Right atrium auricular region (tissue), 2 donors: ENCODE data around the gene GALNT7. TPM values are rescaled to one million over a fixed set of nuclear protein-coding genes. Genes with fewer than 3 reads are reported as not detected.
A peak's percentile ranks its signal among the peaks of the same experiment; 100 is the strongest.

Experiments
- DNase-seq: peaks from one replicate; pipeline ENCODE4 v3.0.0-alpha.2; 2019; ENCODE audit warnings: low spot score
- H3K27ac ChIP-seq, 2 donors: fragments of 200-600 bp; sonication (generic); 1 replicate in 1 of 2; 2 replicates in 1 of 2; pipeline ENCODE4 v1.5.1; 2016 to 2019
- H3K27me3 ChIP-seq, 2 donors: fragments of 200-600 bp; sonication (generic); one replicate each; pipeline versions ENCODE4 v1.5.1 to v1.6.0; 2017 to 2019
- H3K36me3 ChIP-seq: fragments of 200-600 bp; sonication (generic); one replicate; pipeline ENCODE4 v1.5.1; 2016
- H3K4me1 ChIP-seq, 2 donors: fragments of 200-600 bp; sonication (generic); one replicate each; pipeline versions ENCODE4 v1.5.1 to v1.6.0; 2017 to 2019
- H3K4me3 ChIP-seq, 2 donors: fragments of 200-600 bp; sonication (generic); 1 replicate in 1 of 2; 2 replicates in 1 of 2; pipeline ENCODE4 v1.5.1; 2017 to 2019; ENCODE audit warnings: mild to moderate bottlenecking in 1 of 2, moderate library complexity in 1 of 2
- H3K9me3 ChIP-seq, 2 donors: fragments of 200-600 bp; sonication (generic); one replicate each; pipeline ENCODE4 v1.5.1; 2019
- CTCF ChIP-seq, 2 donors: fragments of 200-600 bp; sonication (generic); IDR thresholded peaks; one replicate each; pipeline ENCODE4 v1.5.1; 2019; ENCODE audit warnings: antibody characterized with exemption in 2 of 2
- total RNA-seq, 2 donors: library from RNA; depleted of rRNA; stranded (reverse); fragments of >200 nt; gene quantifications; one replicate each; pipeline ENCODE4 v1.1.0, GENCODE V29; 2016

GALNT7 gene
- total RNA-seq, 2 donors from 2014 or later, result 5.4 to 6.5 TPM

GRCh38 chr4:173311368-173311767 is 142.8 kb downstream of the GALNT7 start:
- no peaks in the 10 kb centered on the region for H3K27me3 ChIP-seq
- no peak overlapping the region for H3K4me3 ChIP-seq
- H3K9me3 ChIP-seq, result no peaks in the 10 kb centered on the region
- no peak overlapping the region for H3K27ac ChIP-seq
- no peak for TF ChIP-seq CTCF (IDR thresholded peaks at IDR 0.05)
- H3K36me3 ChIP-seq, result no peaks in the 10 kb centered on the region
- no peak for DNase-seq
- no peaks in the 10 kb centered on the region for H3K4me1 ChIP-seq

GRCh38 chr4:173314715-173315114 is 146.1 kb downstream of the GALNT7 start:
- no peak for DNase-seq

GRCh38 chr4:173316060-173316459 is 147.4 kb downstream of the GALNT7 start:
- no peaks in the 10 kb centered on the region for H3K9me3 ChIP-seq
- H3K27ac ChIP-seq, result no peak overlapping the region
- peaks cover 0 to 10% of the 10 kb centered on the region in 2 donors for H3K4me1 ChIP-seq
- no peaks in the 10 kb centered on the region for H3K36me3 ChIP-seq
- no peak overlapping the region for H3K4me3 ChIP-seq
- no peak for TF ChIP-seq CTCF (IDR thresholded peaks at IDR 0.05)
- DNase-seq, result no peak
- H3K27me3 ChIP-seq, result no peaks in the 10 kb centered on the region

More at GRCh38 chr4:173314715-173315114, 146.1 kb downstream of the GALNT7 start:
- H3K36me3 ChIP-seq, result no peaks in the 10 kb centered on the region
- no peak overlapping the region for H3K27ac ChIP-seq
- H3K27me3 ChIP-seq, result no peaks in the 10 kb centered on the region
- H3K9me3 ChIP-seq, result no peaks in the 10 kb centered on the region
- no peak for TF ChIP-seq CTCF (IDR thresholded peaks at IDR 0.05)
- H3K4me3 ChIP-seq, result no peak overlapping the region
- H3K4me1 ChIP-seq, result peaks cover 0 to 10% of the 10 kb centered on the region in 2 donors

GRCh38 chr4:173317004-173317403 is 148.4 kb downstream of the GALNT7 start:
- Histone ChIP-seq H3K36me3 (no peaks in the 10 kb centered on the region), H3K9me3 (no peaks in the 10 kb centered on the region), H3K4me3 (no peak overlapping the region), H3K4me1 (peaks cover 0 to 10% of the 10 kb centered on the region in 2 donors), H3K27ac (no peak overlapping the region), H3K27me3 (no peaks in the 10 kb centered on the region)
- DNase-seq, result no peak
- no peak for TF ChIP-seq CTCF (IDR thresholded peaks at IDR 0.05)

- Histone ChIP-seq H3K4me3 (no peak overlapping the region), H3K27ac (no peak overlapping the region), H3K4me1 (peaks cover 0 to 10% of the 10 kb centered on the region in 2 donors), H3K36me3 (no peaks in the 10 kb centered on the region), H3K9me3 (no peaks in the 10 kb centered on the region), H3K27me3 (no peaks in the 10 kb centered on the region)
- TF ChIP-seq CTCF (IDR thresholded peaks at IDR 0.05), result no peak
- DNase-seq, result no peak
These were observed 149.6 kb downstream of the GALNT7 start for GRCh38 chr4:173318240-173318639.

- H3K9me3 ChIP-seq, result no peaks in the 10 kb centered on the region
- H3K4me1 ChIP-seq, result peaks cover 0 to 10% of the 10 kb centered on the region in 2 donors
- H3K36me3 ChIP-seq, result no peaks in the 10 kb centered on the region
- no peak overlapping the region for H3K27ac ChIP-seq
- peak; percentile 28 to 70 for TF ChIP-seq CTCF (IDR thresholded peaks at IDR 0.05)
- no peaks in the 10 kb centered on the region for H3K27me3 ChIP-seq
- H3K4me3 ChIP-seq, result no peak overlapping the region
- no peak for DNase-seq
These were observed 150.1 kb downstream of the GALNT7 start for GRCh38 chr4:173318648-173319211.
